GM23248 (cell line): ENCODE results near the gene KCNQ1OT1.

Source experiments
- EZH2 ChIP-seq: fragments of 200-600 bp; sonication (generic); IDR thresholded peaks from 2 replicates; pipeline ENCODE4 v1.6.1; 2018; ENCODE audit warnings: antibody characterized with exemption, mild to moderate bottlenecking; ENCODE audit not compliant: insufficient read depth, poor library complexity, severe bottlenecking
- EZH2phosphoT487 ChIP-seq: fragments of 200-600 bp; sonication (generic); IDR thresholded peaks from 2 replicates; pipeline ENCODE4 v1.6.1; 2018; ENCODE audit warnings: antibody characterized with exemption, moderate library complexity, mild to moderate bottlenecking, low read depth; ENCODE audit not compliant: insufficient read depth

DNA sequence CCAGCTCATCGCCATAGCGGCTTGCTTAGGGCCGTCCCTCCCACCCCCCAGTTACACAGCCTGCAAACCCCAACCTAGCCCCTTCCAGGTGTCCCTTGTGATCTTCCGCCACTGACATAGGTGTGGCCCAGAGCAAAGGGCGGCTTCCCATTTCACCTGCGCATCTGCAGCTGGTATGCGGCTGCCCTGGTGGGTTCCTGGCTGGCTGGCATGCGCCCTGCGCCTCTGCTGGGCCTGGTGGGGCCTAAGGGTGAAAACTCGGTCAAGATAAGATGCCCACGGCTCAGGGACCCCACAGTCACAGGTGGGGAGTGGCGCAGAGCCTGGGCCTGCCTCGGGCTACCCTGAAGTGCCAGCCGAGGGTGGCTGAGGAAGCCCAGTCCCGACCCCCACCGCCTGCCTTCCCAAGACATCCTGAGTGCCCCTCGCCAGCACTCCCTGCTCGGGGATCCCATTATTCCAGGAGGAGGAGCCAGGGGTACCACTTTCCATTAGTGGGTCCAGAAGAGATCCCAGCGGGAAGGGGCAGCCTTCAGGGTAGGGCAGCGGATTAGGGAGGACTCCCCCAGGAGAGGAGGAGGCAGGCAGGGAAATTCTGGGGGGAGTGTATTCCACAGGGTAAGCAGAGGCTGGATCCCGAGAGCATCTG, 36.9 kb upstream of the KCNQ1OT1 start:
- TF ChIP-seq EZH2phosphoT487 (no peak), EZH2 (no peak)
